K562 (cell line): Measurements from ENCODE around the gene SPATS2. TPM values are rescaled to one million over a fixed set of nuclear protein-coding genes. Genes with fewer than 3 reads are reported as not detected.

Source experiments
- CHD7 ChIP-seq: fragments of 200-600 bp; sonication (generic); IDR thresholded peaks from one replicate; pipeline ENCODE4 v1.6.1; 2012; ENCODE audit warnings: mild to moderate bottlenecking, low read depth, low read length, inconsistent platforms
- ELF4 ChIP-seq: fragments of 450-650 bp; formaldehyde crosslinking; IDR thresholded peaks from 2 replicates; pipeline ENCODE4 v1.4.0; 2022; ENCODE audit warnings: missing genetic modification characterization
- FOXM1 ChIP-seq, 2 experiments: fragments of 450-650 bp in 1 of 2; sonication (generic) in 1 of 2; formaldehyde crosslinking in 1 of 2; IDR thresholded peaks; 2 replicates each; pipeline versions ENCODE4 v1.6.1 to v1.9.0; 2017 to 2022; ENCODE audit warnings: low read depth in 2 of 2, mild to moderate bottlenecking in 2 of 2, missing genetic modification reagents in 1 of 2, moderate library complexity in 1 of 2
- MAFG ChIP-seq: fragments of 450-650 bp; conservative IDR thresholded peaks from 2 replicates; pipeline ENCODE4 v1.6.1; 2016; ENCODE audit warnings: missing genetic modification characterization, missing compliant biosample characterization
- MBD1 ChIP-seq: fragments of 250-450 bp; sonication (Bioruptor Pico); IDR thresholded peaks from 2 replicates; pipeline ENCODE4 v1.8.0; 2022; ENCODE audit warnings: inconsistent platforms
- MCM7 ChIP-seq, 2 experiments: fragments of 450-650 bp; IDR thresholded peaks; 2 replicates each; pipeline ENCODE4 v1.6.1; 2016 to 2018
- NELFE ChIP-seq: IDR thresholded peaks from 2 replicates; pipeline ENCODE4 v1.6.1; 2011; ENCODE audit warnings: mild to moderate bottlenecking; ENCODE audit not compliant: insufficient read depth, insufficient read length
- NUFIP1 ChIP-seq: fragments of 450-650 bp; IDR thresholded peaks from 2 replicates; pipeline ENCODE4 v1.6.1; 2018; ENCODE audit not compliant: partially characterized antibody
- RAD51 ChIP-seq: fragments of 450-650 bp; IDR thresholded peaks from 2 replicates; pipeline ENCODE4 v1.7.1; 2016; ENCODE audit warnings: low read depth, mild to moderate bottlenecking, borderline replicate concordance
- SLC30A9 ChIP-seq: fragments of 250-450 bp; sonication (Bioruptor Pico); IDR thresholded peaks from 2 replicates; pipeline ENCODE4 v1.8.0; 2022; ENCODE audit warnings: mild to moderate bottlenecking, moderate library complexity
- TCF7 ChIP-seq: sonication (generic); IDR thresholded peaks from 2 replicates; pipeline ENCODE4 v1.6.1; 2016; ENCODE audit warnings: antibody characterized with exemption, borderline replicate concordance
- ZEB2 ChIP-seq: fragments of 450-650 bp; IDR thresholded peaks from 2 replicates; pipeline ENCODE4 v1.6.1; 2016
- ZHX1 ChIP-seq: fragments of 150-350 bp; conservative IDR thresholded peaks from 2 replicates; pipeline ENCODE4 v1.6.1; 2014; ENCODE audit warnings: low read length
- polyA plus RNA-seq, 8 experiments: library from polyadenylated mRNA; depleted of rRNA in 4 of 8; stranded (reverse) in 5 of 8; unstranded in 3 of 8; fragments of >200 nt; fragmentation: Nextera tagmentation in 2 of 8; fragmentation: Illumina TruSeq in 1 of 8; extraction: Ambion mirVana in 2 of 8; extraction: Trizol in 1 of 8; gene quantifications; 2 replicates each; pipeline versions ENCODE4 v1.2.1 to v1.2.3, GENCODE V29; 2011 to 2014; ENCODE audit warnings: inconsistent platforms in 1 of 8, missing spikeins in 1 of 8
- total RNA-seq, 7 experiments: library from RNA; depleted of rRNA in 6 of 7; stranded (reverse); fragments of >200 nt in 6 of 7; fragmentation: Illumina TruSeq in 2 of 7; extraction: Trizol in 2 of 7; gene quantifications; 2 replicates each; pipeline versions ENCODE4 v1.2.1 to v1.2.3, GENCODE V29; 2011 to 2021; ENCODE audit warnings: low replicate concordance in 1 of 7

SPATS2 gene
- total and polyA plus RNA-seq, 9 of the 15 experiments (the other 6 are each of a cell fraction or from before 2014, with no cell fraction given): 5.4 to 48.2 (median 17.5) TPM

GRCh38 chr12:49400304-49400703 lies 33.0 kb downstream of the SPATS2 start (continued):
- TF ChIP-seq ZHX1 (no peak), NUFIP1 (no peak), MAFG (peak; percentile 98), MBD1 (CRISPR knock-in tag) (no peak), ZEB2 (peak; percentile 79; the same call in 1 of the 2 replicates), MCM7 (IDR thresholded peaks at IDR 0.05) (no peak), TCF7 (no peak), FOXM1 (IDR thresholded peaks at IDR 0.05; ENCODE audit: low read depth) (no peak), FOXM1 (CRISPR knock-in tag; IDR thresholded peaks at IDR 0.05; ENCODE audit: low read depth) (no peak), NELFE (no peak), CHD7 (no peak), SLC30A9 (CRISPR knock-in tag) (no peak), ELF4 (CRISPR knock-in tag) (no peak), RAD51 (no peak)
